Thymus (tissue), 11 donors: ENCODE data around the gene CCL15. TPM values are rescaled to one million over a fixed set of nuclear protein-coding genes. Genes with fewer than 3 reads are reported as not detected.

ENCODE experiments used
- DNase-seq, 9 donors: peaks; one replicate each; pipeline ENCODE4 v3.0.0-alpha.2; 2013; ENCODE audit warnings: low spot score in 9 of 9, low read depth in 6 of 9, missing footprints in 1 of 9
- H3K27ac ChIP-seq, 2 donors: one replicate each; pipeline ENCODE4 v1.5.1; 2013; ENCODE audit warnings: control low read depth in 1 of 2, low read depth in 1 of 2, low read length in 1 of 2, mild to moderate bottlenecking in 1 of 2, moderate library complexity in 1 of 2
- H3K27me3 ChIP-seq, 2 donors: one replicate each; pipeline ENCODE4 v1.5.1; 2013; ENCODE audit warnings: low read length in 1 of 2; ENCODE audit not compliant: control insufficient read depth in 2 of 2, insufficient read depth in 1 of 2
- H3K36me3 ChIP-seq, 2 donors: one replicate each; pipeline ENCODE4 v1.5.1; 2013; ENCODE audit warnings: low read length in 1 of 2, mild to moderate bottlenecking in 1 of 2, moderate library complexity in 1 of 2; ENCODE audit not compliant: control insufficient read depth in 2 of 2, insufficient read depth in 2 of 2
- H3K4me1 ChIP-seq, 2 donors: one replicate each; pipeline ENCODE4 v1.5.1; 2013; ENCODE audit warnings: low read length in 2 of 2; ENCODE audit not compliant: control insufficient read depth in 2 of 2, insufficient read depth in 2 of 2
- H3K4me3 ChIP-seq, 2 donors: one replicate each; pipeline ENCODE4 v1.5.1; 2013; ENCODE audit warnings: low read length in 2 of 2, control low read depth in 1 of 2, mild to moderate bottlenecking in 1 of 2
- H3K9me3 ChIP-seq, 2 donors: one replicate each; pipeline ENCODE4 v1.5.1; 2013; ENCODE audit warnings: low read length in 1 of 2, mild to moderate bottlenecking in 1 of 2; ENCODE audit not compliant: control insufficient read depth in 2 of 2, insufficient read depth in 1 of 2
- WGBS: extraction: QIAGEN DNeasy Blood & Tissue Kit; methylation state at CpG from one replicate; pipeline ENCODE4 v1.1.7; 2013; 5-methylcytosine and 5-hydroxymethylcytosine counted together
- polyA plus RNA-seq: library from polyadenylated mRNA; stranded (reverse); fragments of 200-250 nt; gene quantifications from one replicate; pipeline ENCODE4 v1.2.3, GENCODE V29; 2013
- total RNA-seq: library from RNA; stranded (reverse); fragments of 120-200 nt; gene quantifications from one replicate; pipeline ENCODE4 v1.2.4, GENCODE V29; 2013
- donor health status: healthy.

The CCL15 gene
- total and polyA plus RNA-seq, 2 donors = 0.73 TPM; not detected in 1

GRCh38 chr17:35968520-35969054, 32.8 kb downstream of the CCL15 start:
- Histone ChIP-seq H3K27ac (no peak overlapping the region), H3K27me3 (no peaks in the 10 kb centered on the region), H3K4me3 (no peak overlapping the region), H3K4me1 (no peaks in the 10 kb centered on the region), H3K36me3 (no peaks in the 10 kb centered on the region), H3K9me3 (no peaks in the 10 kb centered on the region)
- 93% methylated on average over 10 of the region's 10 CpGs for WGBS
- no peak for DNase-seq

- Histone ChIP-seq H3K4me3 (no peak overlapping the region), H3K36me3 (no peaks in the 10 kb centered on the region), H3K27ac (no peak overlapping the region), H3K27me3 (no peaks in the 10 kb centered on the region), H3K9me3 (no peaks in the 10 kb centered on the region), H3K4me1 (no peaks in the 10 kb centered on the region)
- 95% methylated on average over 7 of the region's 7 CpGs for WGBS
- DNase-seq = no peak
These were observed 36.1 kb downstream of the CCL15 start for GRCh38 chr17:35965272-35965671.

- WGBS = 92% methylated on average over 6 of the region's 6 CpGs
- Histone ChIP-seq H3K27me3 (no peaks in the 10 kb centered on the region), H3K9me3 (no peaks in the 10 kb centered on the region), H3K4me1 (no peaks in the 10 kb centered on the region), H3K4me3 (no peak overlapping the region), H3K27ac (no peak overlapping the region), H3K36me3 (no peaks in the 10 kb centered on the region)
- DNase-seq = no peak
These were observed 37.7 kb downstream of the CCL15 start for GRCh38 chr17:35963663-35964062.

GRCh38 chr17:35953720-35954119, 47.6 kb downstream of the CCL15 start:
- Histone ChIP-seq H3K27ac (no peak overlapping the region), H3K36me3 (no peaks in the 10 kb centered on the region), H3K27me3 (no peaks in the 10 kb centered on the region), H3K9me3 (no peaks in the 10 kb centered on the region), H3K4me3 (no peak overlapping the region), H3K4me1 (no peaks in the 10 kb centered on the region)
- no peak for DNase-seq
- WGBS = 78% methylated on average over 7 of the region's 7 CpGs

- no peaks in the 10 kb centered on the region for H3K9me3 ChIP-seq
- WGBS = 89% methylated on average over 3 of the region's 3 CpGs
- no peak overlapping the region for H3K4me3 ChIP-seq
- no peak overlapping the region for H3K27ac ChIP-seq
- H3K36me3 ChIP-seq = no peaks in the 10 kb centered on the region
- no peak for DNase-seq
- no peaks in the 10 kb centered on the region for H3K27me3 ChIP-seq
- H3K4me1 ChIP-seq = no peaks in the 10 kb centered on the region
These were observed 52.0 kb downstream of the CCL15 start for GRCh38 chr17:35949401-35949800.

- H3K27ac ChIP-seq = no peak overlapping the region
- no peaks in the 10 kb centered on the region for H3K27me3 ChIP-seq
- no peak for DNase-seq
- H3K4me3 ChIP-seq = no peak overlapping the region
- H3K4me1 ChIP-seq = peaks cover 0 to 4% of the 10 kb centered on the region in 2 donors
- H3K9me3 ChIP-seq = no peaks in the 10 kb centered on the region
- H3K36me3 ChIP-seq = no peaks in the 10 kb centered on the region
- 97% methylated on average over 7 of the region's 7 CpGs for WGBS
These were observed 53.3 kb downstream of the CCL15 start for GRCh38 chr17:35948092-35948491.

Other genes with a start within 250 kb of the CCL15 start
- gene GAS2L2, start 248.3 kb downstream of the CCL15 start, total RNA-seq = not detected
- gene GAS2L2, start 248.3 kb downstream of the CCL15 start, polyA plus RNA-seq = 0.21 TPM
- 0.09 TPM for gene C17orf50, start 240.7 kb downstream of the CCL15 start, total RNA-seq
- 0.14 TPM for gene C17orf50, start 240.7 kb downstream of the CCL15 start, polyA plus RNA-seq
- gene MMP28, start 205.9 kb downstream of the CCL15 start, total RNA-seq = 1.1 TPM
- gene MMP28, start 205.9 kb downstream of the CCL15 start, polyA plus RNA-seq = 4.7 TPM
- 26.1 TPM for gene TAF15, start 192.1 kb downstream of the CCL15 start, total RNA-seq
- 95.9 TPM for gene TAF15, start 192.1 kb downstream of the CCL15 start, polyA plus RNA-seq
- gene HEATR9, start 132.7 kb downstream of the CCL15 start, total RNA-seq = 0.05 TPM
- gene HEATR9, start 132.7 kb downstream of the CCL15 start, polyA plus RNA-seq = 0.82 TPM
- 26.7 TPM for gene CCL5, start 121.2 kb downstream of the CCL15 start, total RNA-seq
- 27.4 TPM for gene CCL5, start 121.2 kb downstream of the CCL15 start, polyA plus RNA-seq
- 5.7 TPM for gene RDM1, start 70.8 kb downstream of the CCL15 start, total RNA-seq
- 1.1 TPM for gene RDM1, start 70.8 kb downstream of the CCL15 start, polyA plus RNA-seq
- not detected for gene LYZL6, start 57.8 kb downstream of the CCL15 start, total RNA-seq
- gene LYZL6, start 57.8 kb downstream of the CCL15 start, polyA plus RNA-seq = 0.11 TPM
- gene CCL16, start 20.1 kb downstream of the CCL15 start, total RNA-seq = 0.09 TPM
- gene CCL16, start 20.1 kb downstream of the CCL15 start, polyA plus RNA-seq = 0.46 TPM
- 4.1 TPM for gene CCL14, start 14.8 kb downstream of the CCL15 start, total RNA-seq
- 94.2 TPM for gene CCL14, start 14.8 kb downstream of the CCL15 start, polyA plus RNA-seq
- 0.61 TPM for gene CCL23, start 16.4 kb upstream of the CCL15 start, total RNA-seq
- gene CCL23, start 16.4 kb upstream of the CCL15 start, polyA plus RNA-seq = 4.2 TPM
- gene CCL18, start 62.7 kb upstream of the CCL15 start, total RNA-seq = 9.3 TPM
- gene CCL18, start 62.7 kb upstream of the CCL15 start, polyA plus RNA-seq = 461 TPM
- gene CCL3, start 88.6 kb upstream of the CCL15 start, total RNA-seq = 15.9 TPM
- gene CCL3, start 88.6 kb upstream of the CCL15 start, polyA plus RNA-seq = 38.5 TPM
- 7.3 TPM for gene CCL4, start 102.3 kb upstream of the CCL15 start, total RNA-seq
- 15.4 TPM for gene CCL4, start 102.3 kb upstream of the CCL15 start, polyA plus RNA-seq
- gene TBC1D3B, start 175.1 kb upstream of the CCL15 start, total RNA-seq = 1.3 TPM
- gene TBC1D3B, start 175.1 kb upstream of the CCL15 start, polyA plus RNA-seq = 3.9 TPM
- gene CCL3L1, start 195.2 kb upstream of the CCL15 start, total RNA-seq = 4.3 TPM
- gene CCL3L1, start 195.2 kb upstream of the CCL15 start, polyA plus RNA-seq = 1.9 TPM
- 11.8 TPM for gene CCL4L2, start 209.5 kb upstream of the CCL15 start, total RNA-seq
- 2.4 TPM for gene CCL4L2, start 209.5 kb upstream of the CCL15 start, polyA plus RNA-seq